Uterus (tissue), 4 donors: ENCODE results near the gene DIABLO. TPM values are rescaled to one million over a fixed set of nuclear protein-coding genes. Genes with fewer than 3 reads are reported as not detected.

Source experiments
- DNase-seq, 2 donors: peaks; one replicate each; pipeline ENCODE4 v3.0.0-alpha.2; 2019 to 2020
- H3K27ac ChIP-seq, 2 donors: fragments of 200-600 bp; sonication (generic); 1 replicate in 1 of 2; 2 replicates in 1 of 2; pipeline ENCODE4 v1.5.1; 2016 to 2018
- H3K27me3 ChIP-seq, 2 donors: fragments of 200-600 bp; sonication (generic); one replicate each; pipeline ENCODE4 v1.5.1; 2018 to 2019; ENCODE audit warnings: control low read depth in 1 of 2
- H3K36me3 ChIP-seq, 2 donors: fragments of 200-600 bp; sonication (generic); one replicate each; pipeline ENCODE4 v1.5.1; 2019; ENCODE audit warnings: control low read depth in 1 of 2
- H3K4me1 ChIP-seq, 2 donors: fragments of 200-600 bp; sonication (generic); one replicate each; pipeline ENCODE4 v1.5.1; 2018 to 2019; ENCODE audit warnings: control low read depth in 1 of 2
- H3K4me3 ChIP-seq, 2 donors: fragments of 200-600 bp; sonication (generic); 1 replicate in 1 of 2; 2 replicates in 1 of 2; pipeline ENCODE4 v1.5.1; 2018 to 2019; ENCODE audit warnings: mild to moderate bottlenecking in 1 of 2
- H3K9me3 ChIP-seq, 2 donors: fragments of 200-600 bp; sonication (generic); one replicate each; pipeline ENCODE4 v1.5.1; 2019; ENCODE audit warnings: control low read depth in 1 of 2
- CTCF ChIP-seq, 4 experiments: fragments of 200-600 bp in 2 of 4; fragments of 450-650 bp in 2 of 4; sonication (generic) in 2 of 4; IDR thresholded peaks; one replicate each; pipeline ENCODE4 v1.5.1; 2016 to 2019; ENCODE audit warnings: antibody characterized with exemption in 4 of 4, mild to moderate bottlenecking in 2 of 4, moderate library complexity in 1 of 4
- POLR2A ChIP-seq, 2 donors: fragments of 450-650 bp; IDR thresholded peaks; one replicate each; pipeline ENCODE4 v1.6.1; 2016; ENCODE audit warnings: antibody characterized with exemption in 2 of 2, mild to moderate bottlenecking in 1 of 2, moderate library complexity in 1 of 2
- intact Hi-C: fragments of 100-400 bp; cut with DNase I; formaldehyde crosslinking; loops from one replicate; pipeline ENCODE4 v1.15.1; 2023; ENCODE audit warnings: low total_unique reads
- total RNA-seq, 4 donors: library from RNA; depleted of rRNA in 3 of 4; stranded (reverse); fragments of >200 nt in 3 of 4; gene quantifications; one replicate each; pipeline versions ENCODE4 v1.1.0 to v1.2.4, GENCODE V29; 2014 to 2023
- donor health status: DM: yes; HTN: yes; CAD: no.

DIABLO gene
- total RNA-seq, 4 donors from 2014 or later = 46.2 to 68.9 (median 53.9) TPM

DNA sequence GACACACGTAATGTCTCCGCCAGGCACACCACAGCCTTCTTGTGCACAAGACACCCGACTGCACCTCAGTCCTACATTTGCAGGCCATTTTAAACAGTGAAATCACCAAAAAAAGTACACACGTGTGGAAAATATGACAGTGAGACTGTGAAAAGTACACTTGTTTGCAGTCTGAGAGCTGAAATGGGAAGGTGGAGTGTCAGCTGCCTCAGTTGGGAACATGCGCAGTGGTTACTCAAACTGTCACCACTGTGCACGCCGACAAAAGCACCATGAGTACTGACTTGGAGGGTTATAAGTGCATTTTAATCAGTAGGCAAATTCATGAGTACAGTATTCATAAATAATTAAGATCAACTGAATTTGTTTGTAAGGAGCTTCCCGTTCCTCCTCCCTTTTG, 24.7 kb upstream of the DIABLO start:
- intact Hi-C loops = no loop called here
- TF ChIP-seq CTCF (IDR thresholded peaks at IDR 0.05) (no peak), POLR2A (IDR thresholded peaks at IDR 0.05) (no peak)
- H3K9me3 ChIP-seq = no peaks in the 10 kb centered on the region
- DNase-seq = no peak
- no peaks in the 10 kb centered on the region for H3K4me1 ChIP-seq
- no peak overlapping the region for H3K4me3 ChIP-seq
- H3K27ac ChIP-seq = no peak overlapping the region
- no peaks in the 10 kb centered on the region for H3K27me3 ChIP-seq
- H3K36me3 ChIP-seq = no peaks in the 10 kb centered on the region

GRCh38 chr12:122250047-122250446, 24.2 kb upstream of the DIABLO start:
- no peak for DNase-seq
- no peaks in the 10 kb centered on the region for H3K36me3 ChIP-seq
- H3K27ac ChIP-seq = no peak overlapping the region
- H3K4me3 ChIP-seq = no peak overlapping the region
- intact Hi-C loops = no loop called here
- H3K27me3 ChIP-seq = no peaks in the 10 kb centered on the region
- TF ChIP-seq POLR2A (IDR thresholded peaks at IDR 0.05) (no peak), CTCF (IDR thresholded peaks at IDR 0.05) (no peak)
- no peaks in the 10 kb centered on the region for H3K4me1 ChIP-seq
- H3K9me3 ChIP-seq = no peaks in the 10 kb centered on the region

GRCh38 chr12:122245553-122245952, 19.7 kb upstream of the DIABLO start:
- Histone ChIP-seq H3K4me1 (no peaks in the 10 kb centered on the region), H3K27ac (no peak overlapping the region), H3K27me3 (no peaks in the 10 kb centered on the region), H3K9me3 (no peaks in the 10 kb centered on the region), H3K36me3 (no peaks in the 10 kb centered on the region), H3K4me3 (no peak overlapping the region)
- no peak for TF ChIP-seq POLR2A (IDR thresholded peaks at IDR 0.05)
- TF ChIP-seq CTCF (IDR thresholded peaks at IDR 0.05) = no peak
- intact Hi-C loops = no loop called here
- DNase-seq = no peak

DNA sequence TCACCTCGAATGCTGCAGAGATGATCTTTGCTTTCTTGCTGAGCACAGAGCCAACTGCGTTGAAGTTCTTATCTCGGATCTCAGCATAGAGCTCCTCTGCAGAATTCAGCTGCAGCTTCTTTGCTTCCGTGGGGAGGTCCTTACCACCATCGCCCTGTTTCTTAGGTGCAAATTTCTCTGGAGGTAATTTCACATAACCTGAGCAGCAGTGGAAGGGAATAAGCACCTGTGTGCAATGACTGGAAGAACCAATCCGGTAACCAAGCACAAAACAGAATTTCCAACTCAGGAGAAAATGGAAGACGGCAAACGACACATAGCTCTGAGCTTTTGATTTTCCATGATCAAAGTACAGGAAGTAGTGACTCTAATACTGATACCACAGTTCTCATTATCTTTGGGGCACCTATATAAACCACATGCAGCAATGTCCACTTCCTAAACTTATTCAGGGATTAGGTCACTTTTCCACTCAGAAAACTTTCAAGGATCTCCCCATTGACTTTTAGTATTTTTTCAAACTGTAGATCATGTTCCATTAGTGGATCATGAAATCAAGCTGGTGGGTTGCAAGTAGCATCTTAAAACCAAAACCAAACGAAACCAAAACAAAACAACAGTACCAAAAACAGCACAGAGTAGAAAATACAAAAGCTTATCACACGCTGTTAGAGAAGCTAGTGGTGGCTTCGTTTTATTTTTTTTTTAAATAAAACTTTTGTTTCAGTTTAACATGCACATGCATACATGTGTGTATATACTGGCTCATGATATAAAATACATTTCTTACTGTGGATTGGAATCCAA, 18.9 kb upstream of the DIABLO start:
- DNase-seq = no peak
- Histone ChIP-seq H3K27me3 (no peaks in the 10 kb centered on the region), H3K4me1 (no peaks in the 10 kb centered on the region), H3K27ac (no peak overlapping the region), H3K4me3 (no peak overlapping the region), H3K36me3 (no peaks in the 10 kb centered on the region), H3K9me3 (no peaks in the 10 kb centered on the region)
- TF ChIP-seq POLR2A (IDR thresholded peaks at IDR 0.05) (no peak), CTCF (IDR thresholded peaks at IDR 0.05) (no peak)
- intact Hi-C loops = no loop called here

DNA sequence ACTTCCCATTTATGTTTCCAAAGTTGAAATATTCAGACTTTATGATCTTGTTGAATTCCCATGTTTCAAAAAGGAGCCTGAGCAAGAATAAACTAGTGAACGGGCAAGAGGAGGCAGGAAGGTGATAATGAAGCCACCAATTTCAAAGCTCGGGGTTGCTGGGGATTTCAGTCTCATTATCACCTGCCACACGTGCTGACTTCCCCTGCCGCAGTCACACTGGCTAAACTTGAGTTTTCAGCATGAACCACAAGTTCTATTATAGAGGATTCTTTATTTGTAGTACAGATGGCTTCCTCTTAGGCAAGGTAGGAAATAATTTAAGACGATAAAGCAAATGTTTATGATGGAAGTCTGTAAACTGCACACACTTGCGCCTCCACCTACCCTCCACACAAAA, 18.1 kb upstream of the DIABLO start:
- Histone ChIP-seq H3K4me3 (no peak overlapping the region), H3K4me1 (no peaks in the 10 kb centered on the region), H3K27ac (no peak overlapping the region), H3K36me3 (no peaks in the 10 kb centered on the region), H3K9me3 (no peaks in the 10 kb centered on the region), H3K27me3 (no peaks in the 10 kb centered on the region)
- no peak for DNase-seq
- TF ChIP-seq POLR2A (IDR thresholded peaks at IDR 0.05) = no peak
- no peak for TF ChIP-seq CTCF (IDR thresholded peaks at IDR 0.05)
- intact Hi-C loops = no loop called here
